HG03457 (cell line): ENCODE data around the gene THSD7A.
"Not testable (repeated sequence)": the region's sequence is repeated elsewhere in the genome, so short reads cannot be mapped to it uniquely, and the experiment has no call there.

ENCODE experiments used
- ATAC-seq: cut with Tn5 transposase; IDR thresholded peaks from one replicate; pipeline ENCODE4 v1.9.1; 2021; ENCODE audit warnings: moderate number of reproducible peaks; ENCODE audit not compliant: unreplicated experiment

Gene THSD7A

GRCh38 chr7:11527707-11528106, 304.3 kb downstream of the THSD7A start:
- no peak for ATAC-seq

GRCh38 chr7:11524476-11525397, 307.3 kb downstream of the THSD7A start:
- no peak for ATAC-seq

GRCh38 chr7:11521964-11522499, 310.0 kb downstream of the THSD7A start:
- ATAC-seq: not testable (repeated sequence)

- no peak for ATAC-seq
These were observed 314.1 kb downstream of the THSD7A start for GRCh38 chr7:11517853-11518252.

GRCh38 chr7:11516328-11516727, 315.7 kb downstream of the THSD7A start:
- ATAC-seq: no peak

GRCh38 chr7:11513460-11513859, 318.5 kb downstream of the THSD7A start:
- no peak for ATAC-seq

- ATAC-seq: no peak
These were observed 324.1 kb downstream of the THSD7A start for GRCh38 chr7:11507929-11508328.

- ATAC-seq: no peak
These were observed 325.6 kb downstream of the THSD7A start for GRCh38 chr7:11506417-11506816.

GRCh38 chr7:11505471-11505985, 326.5 kb downstream of the THSD7A start:
- ATAC-seq: no peak

- ATAC-seq: no peak
These were observed 339.7 kb downstream of the THSD7A start for GRCh38 chr7:11492307-11492706.

- no peak for ATAC-seq
These were observed 340.2 kb downstream of the THSD7A start for GRCh38 chr7:11491811-11492210.

GRCh38 chr7:11489280-11489679, 342.7 kb downstream of the THSD7A start:
- ATAC-seq: no peak

GRCh38 chr7:11486271-11486670, 345.7 kb downstream of the THSD7A start:
- no peak for ATAC-seq

- ATAC-seq: no peak
These were observed 346.4 kb downstream of the THSD7A start for GRCh38 chr7:11485636-11486035.

GRCh38 chr7:11480143-11480542, 351.9 kb downstream of the THSD7A start:
- no peak for ATAC-seq

- ATAC-seq: no peak
These were observed 353.1 kb downstream of the THSD7A start for GRCh38 chr7:11478882-11479281.

- ATAC-seq: no peak
These were observed 353.6 kb downstream of the THSD7A start for GRCh38 chr7:11478426-11478825.

- ATAC-seq: no peak
These were observed 357.0 kb downstream of the THSD7A start for GRCh38 chr7:11474902-11475585.

GRCh38 chr7:11473807-11474424, 358.1 kb downstream of the THSD7A start:
- ATAC-seq: no peak

GRCh38 chr7:11473220-11473619, 358.8 kb downstream of the THSD7A start:
- ATAC-seq: no peak

- no peak for ATAC-seq
These were observed 359.4 kb downstream of the THSD7A start for GRCh38 chr7:11472646-11473045.
